KBM-7 (cell line): ENCODE measurements around the gene NEUROD1.
"Not testable (repeated sequence)": the region's sequence is repeated elsewhere in the genome, so short reads cannot be mapped to it uniquely, and the experiment has no call there.

ENCODE experiments used
- DNase-seq: peaks from one replicate; pipeline ENCODE4 v3.0.0-alpha.2; 2015
- in situ Hi-C: fragments of 300-500 bp; cut with MboI; formaldehyde crosslinking; loops from 2 replicates; pipeline ENCODE4 v1.14.3; 2020; ENCODE audit warnings: low sequenced_read_pairs, low pct_unique_long_range_greater_than_20kb, mixed read lengths

NEUROD1 gene

GRCh38 chr2:181680055-181680936 is at the start of gene NEUROD1:
Gene NEUROD1 (minus strand): TSS chr2:181680517. CDS start chr2:181678860, 1,657 bp downstream.
- in situ Hi-C loops: no loop called here
- no peak for DNase-seq

DNA sequence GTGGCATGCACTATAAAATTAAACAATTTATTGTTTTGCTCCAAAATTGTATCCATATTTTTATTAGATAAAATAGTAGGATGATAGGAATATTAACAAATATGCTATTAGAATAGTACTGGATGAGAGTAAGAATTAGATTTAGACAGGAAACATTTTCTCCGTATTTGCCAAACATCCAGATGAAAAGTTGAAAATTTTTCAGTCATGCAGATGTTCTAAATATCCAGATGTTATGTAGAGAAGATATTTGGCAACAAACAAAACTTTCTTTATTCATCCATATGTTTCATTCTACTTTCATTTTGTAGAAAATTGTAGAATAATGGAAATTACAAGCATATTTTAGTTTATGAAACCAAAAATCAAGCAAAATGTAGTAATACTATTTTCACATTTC is 45.2 kb upstream of the NEUROD1 start:
- no peak for DNase-seq
- in situ Hi-C loops: no loop called here

GRCh38 chr2:181724662-181725061 is 44.3 kb upstream of the NEUROD1 start:
- DNase-seq: no peak
- in situ Hi-C loops: loop anchor here (25.0 kb wide), 1 partner anchor 137 kb away; no protein-coding TSS in a partner anchor

GRCh38 chr2:181723731-181724130 is 43.4 kb upstream of the NEUROD1 start:
- in situ Hi-C loops: loop anchor here (25.0 kb wide), 1 partner anchor 136 kb away; no protein-coding TSS in a partner anchor
- DNase-seq: no peak

DNA sequence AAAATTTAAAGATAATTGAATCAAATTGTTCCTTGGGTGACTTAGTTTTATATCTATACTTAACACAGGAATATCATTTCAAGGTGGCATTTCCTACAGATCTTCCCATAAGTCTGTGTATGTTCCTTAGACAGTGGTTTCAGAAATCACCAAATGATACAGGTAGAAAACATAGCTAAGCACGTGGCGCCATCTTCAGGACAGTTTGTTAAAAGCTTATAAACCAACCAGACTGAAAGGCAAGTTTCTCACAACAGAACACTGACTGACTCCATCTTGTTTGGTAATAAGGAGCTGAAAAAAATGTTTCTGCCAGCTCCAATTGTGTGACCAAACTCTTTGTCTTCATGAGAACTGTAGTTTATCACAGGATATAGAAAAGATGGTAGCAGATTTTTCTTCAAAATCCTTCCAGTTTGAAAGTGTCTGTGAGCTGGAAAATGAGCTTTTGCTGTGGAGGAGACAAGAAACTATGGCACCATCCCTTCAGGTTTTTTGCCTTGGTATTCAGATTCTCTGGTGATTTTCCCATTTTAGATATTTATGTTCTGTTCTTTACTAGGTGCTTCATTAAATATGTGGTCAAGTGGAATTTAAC is 34.8 kb upstream of the NEUROD1 start:
- in situ Hi-C loops: loop anchor here (10.0 to 25.0 kb wide), 2 partner anchors 128 to 630 kb away; no protein-coding TSS in a partner anchor
- DNase-seq: peak; percentile 89

- DNase-seq: not testable (repeated sequence)
- in situ Hi-C loops: loop anchor here (10.0 to 25.0 kb wide), 2 partner anchors 124 to 626 kb away; no protein-coding TSS in a partner anchor
These were observed 30.7 kb upstream of the NEUROD1 start for GRCh38 chr2:181711051-181711450.

- in situ Hi-C loops: loop anchor here (25.0 kb wide), 1 partner anchor 115 kb away; no protein-coding TSS in a partner anchor
- DNase-seq: not testable (repeated sequence)
These were observed 22.2 kb upstream of the NEUROD1 start for GRCh38 chr2:181702519-181702918.

GRCh38 chr2:181698223-181698622 is 17.9 kb upstream of the NEUROD1 start:
- DNase-seq: no peak
- in situ Hi-C loops: no loop called here

GRCh38 chr2:181697571-181697970 is 17.3 kb upstream of the NEUROD1 start:
- DNase-seq: peak; percentile 63
- in situ Hi-C loops: no loop called here

DNA sequence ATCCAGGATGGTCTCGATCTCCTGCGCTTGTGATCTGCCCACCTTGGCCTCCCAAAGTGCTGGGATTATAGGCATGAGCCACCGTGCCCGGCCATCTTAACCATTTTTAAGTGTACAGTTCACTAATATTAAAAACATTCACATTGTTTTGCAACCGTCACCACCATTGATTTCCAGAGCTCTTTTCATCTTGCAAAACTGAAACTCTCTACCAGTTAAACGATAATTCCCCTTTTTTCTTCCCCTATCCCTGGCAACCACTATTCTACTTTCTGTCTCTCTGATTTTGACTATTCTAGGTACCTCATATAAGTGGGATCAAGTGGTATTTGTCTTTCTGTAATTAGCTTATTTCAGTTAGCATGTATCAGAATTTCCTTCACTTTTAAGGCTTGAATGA is 16.8 kb upstream of the NEUROD1 start:
- in situ Hi-C loops: no loop called here
- DNase-seq: no peak

DNA sequence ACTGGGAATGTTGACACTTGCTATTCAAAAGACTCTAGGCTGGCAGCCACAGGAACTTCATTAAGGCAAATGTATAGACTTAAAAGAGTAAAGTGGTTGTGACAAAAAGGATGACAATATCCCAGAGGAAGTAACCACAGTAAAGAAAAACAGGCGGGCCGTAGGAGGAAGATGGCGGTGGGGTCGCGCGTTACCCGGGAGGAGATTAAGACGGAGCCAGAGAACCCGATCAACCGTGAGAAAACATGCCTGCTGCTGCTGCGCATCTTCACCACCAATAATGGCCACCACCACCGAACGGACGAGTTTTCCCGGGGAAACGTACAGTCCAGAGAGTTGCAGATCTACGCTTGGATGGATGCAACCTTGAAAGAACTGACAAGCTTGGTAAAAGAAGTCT is 14.0 kb upstream of the NEUROD1 start:
- in situ Hi-C loops: no loop called here
- no peak for DNase-seq

DNA sequence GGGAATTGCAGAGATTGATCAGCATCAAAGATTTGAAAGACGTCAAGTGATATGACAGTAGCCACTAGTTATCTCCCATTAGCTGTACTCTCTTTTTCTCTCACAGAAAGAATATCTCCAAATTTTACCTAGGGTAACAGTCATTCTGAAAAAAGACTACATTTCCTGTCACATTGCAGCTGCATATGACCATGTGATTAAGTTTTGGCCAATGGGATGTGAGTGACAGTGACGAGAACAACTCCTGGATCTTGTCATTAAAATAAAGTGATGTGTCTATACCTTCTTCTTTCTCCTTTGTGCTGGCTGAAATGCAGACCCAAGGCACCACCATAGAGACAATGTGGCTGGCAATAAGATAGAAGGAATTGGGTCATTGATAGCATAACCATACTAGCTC is 10.5 kb upstream of the NEUROD1 start:
- in situ Hi-C loops: no loop called here
- DNase-seq: no peak

GRCh38 chr2:181686576-181687185 is 6.4 kb upstream of the NEUROD1 start:
- peak; percentile 13 for DNase-seq
- in situ Hi-C loops: no loop called here

GRCh38 chr2:181685150-181685688 is 4.9 kb upstream of the NEUROD1 start:
- peak; percentile 7 for DNase-seq
- in situ Hi-C loops: no loop called here

GRCh38 chr2:181684454-181685149 is 4.3 kb upstream of the NEUROD1 start:
- DNase-seq: no peak
- in situ Hi-C loops: no loop called here

GRCh38 chr2:181683518-181684453 is 3.5 kb upstream of the NEUROD1 start:
- no peak for DNase-seq
- in situ Hi-C loops: no loop called here

DNA sequence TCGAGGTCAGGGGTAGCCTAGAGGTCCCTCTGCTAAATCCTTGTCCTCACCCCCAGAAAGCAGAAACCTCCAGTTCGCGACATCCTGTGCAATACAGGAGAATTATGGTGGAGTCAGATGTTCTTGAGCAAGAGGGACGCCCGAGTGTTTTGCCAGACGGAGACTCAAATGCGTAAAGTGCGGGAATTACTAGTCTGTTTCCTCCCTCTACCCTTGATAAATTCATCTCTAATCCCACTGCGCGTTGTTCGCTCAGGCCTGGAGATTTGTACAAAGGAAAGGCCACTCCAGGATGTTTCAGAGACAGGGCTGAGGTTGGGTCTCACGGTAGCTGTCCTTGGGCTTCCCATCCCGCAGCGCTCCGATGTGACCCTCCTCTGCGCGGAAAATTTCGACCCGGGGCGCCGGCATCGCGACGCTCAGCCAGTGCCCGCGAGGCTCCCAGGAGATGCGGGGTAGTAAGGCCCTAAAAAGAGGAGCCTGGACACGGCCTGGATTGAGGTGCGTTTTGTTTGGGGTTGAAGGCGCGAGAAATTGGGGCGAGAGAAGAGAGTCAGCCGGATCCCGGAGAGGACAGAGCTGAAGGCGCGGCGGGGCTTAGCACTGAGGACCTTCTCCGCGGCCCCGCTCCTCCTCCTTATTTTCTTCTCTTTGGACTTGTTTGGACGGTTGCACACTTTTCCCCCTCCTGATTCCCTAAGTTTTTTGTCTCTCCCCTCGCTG is 2.6 kb upstream of the NEUROD1 start:
- in situ Hi-C loops: no loop called here
- no peak for DNase-seq
